Astrocyte of the spinal cord (primary cell): ENCODE measurements around the gene GABRR2.

Source experiments
- DNase-seq: peaks from one replicate; pipeline ENCODE4 v3.0.0; 2011; ENCODE audit warnings: low read depth, low spot score
- H3K4me3 ChIP-seq: 2 replicates; pipeline ENCODE4 v1.5.1; 2011; ENCODE audit warnings: low read depth, mild to moderate bottlenecking, low read length, moderate library complexity
- CTCF ChIP-seq: IDR thresholded peaks from 2 replicates; pipeline ENCODE4 v1.5.1; 2012; ENCODE audit warnings: low read depth, mild to moderate bottlenecking, low read length, inconsistent platforms
- in situ Hi-C: cut with HindIII; loops from 2 replicates; pipeline ENCODE4 v1.10.0; 2017; ENCODE audit warnings: low sequenced_read_pairs

GABRR2 gene

DNA sequence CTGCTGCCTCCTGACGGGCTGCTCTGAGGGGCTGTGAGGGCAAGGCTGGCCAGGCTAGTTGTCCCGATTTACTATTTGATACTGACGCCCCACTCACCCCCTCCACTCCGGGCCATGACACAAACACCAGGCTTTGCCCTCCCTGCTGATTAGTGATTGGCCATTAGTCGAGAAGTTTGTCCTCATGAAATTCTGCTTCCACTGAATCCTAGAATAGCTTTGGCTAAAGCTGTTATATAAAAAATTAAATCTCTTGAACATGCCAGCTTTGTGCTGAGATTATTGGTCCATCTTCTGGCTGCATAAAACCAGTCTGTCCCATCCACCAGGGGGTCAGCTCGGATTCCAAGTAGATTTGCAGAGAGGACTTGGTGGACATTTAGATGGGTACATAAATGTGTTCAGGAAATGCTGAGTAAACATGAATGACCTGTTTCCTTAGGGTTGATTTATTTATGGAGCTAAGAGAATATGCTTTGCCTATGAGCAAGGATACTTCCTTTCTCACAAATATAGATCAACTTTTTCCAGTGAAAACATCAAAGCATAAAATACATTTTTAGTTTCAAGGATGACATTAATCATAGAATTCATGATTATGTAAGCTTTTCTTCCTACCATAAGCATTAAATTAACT, at the start of gene GABRR2:
GABRR2 (minus strand) TSS at position 51 of the 637 bp plus-strand sequence. CDS start 134 bp downstream, outside the sequence.
- H3K4me3 ChIP-seq = no peak within 1 kb of the TSS
- in situ Hi-C loops = no loop called here
- no peak for TF ChIP-seq CTCF
- DNase-seq = no peak

- in situ Hi-C loops = no loop called here
- no peak overlapping the region for H3K4me3 ChIP-seq
- TF ChIP-seq CTCF = no peak
- DNase-seq = no peak
These were observed 49.5 kb upstream of the GABRR2 start for GRCh38 chr6:89364586-89364985.

DNA sequence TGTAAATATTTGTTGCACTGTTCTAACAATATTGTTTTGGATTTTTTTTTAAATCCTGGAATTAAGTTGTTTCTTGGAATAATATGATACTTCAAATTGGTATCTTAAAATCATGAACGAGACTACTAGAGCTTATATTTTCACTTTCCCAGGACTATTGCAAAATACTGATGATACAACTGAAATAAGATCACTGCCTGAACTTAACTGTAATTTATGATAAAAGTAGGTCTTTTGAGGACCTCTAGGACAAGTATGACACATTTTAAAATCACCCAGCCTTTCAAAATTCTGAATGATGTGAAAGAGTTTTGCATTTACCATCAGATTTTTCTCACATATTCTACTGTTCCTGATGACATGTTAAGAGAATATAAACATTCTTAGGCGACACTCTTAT, 46.1 kb upstream of the GABRR2 start:
- no peak for TF ChIP-seq CTCF
- no peak overlapping the region for H3K4me3 ChIP-seq
- in situ Hi-C loops = no loop called here
- DNase-seq = no peak

DNA sequence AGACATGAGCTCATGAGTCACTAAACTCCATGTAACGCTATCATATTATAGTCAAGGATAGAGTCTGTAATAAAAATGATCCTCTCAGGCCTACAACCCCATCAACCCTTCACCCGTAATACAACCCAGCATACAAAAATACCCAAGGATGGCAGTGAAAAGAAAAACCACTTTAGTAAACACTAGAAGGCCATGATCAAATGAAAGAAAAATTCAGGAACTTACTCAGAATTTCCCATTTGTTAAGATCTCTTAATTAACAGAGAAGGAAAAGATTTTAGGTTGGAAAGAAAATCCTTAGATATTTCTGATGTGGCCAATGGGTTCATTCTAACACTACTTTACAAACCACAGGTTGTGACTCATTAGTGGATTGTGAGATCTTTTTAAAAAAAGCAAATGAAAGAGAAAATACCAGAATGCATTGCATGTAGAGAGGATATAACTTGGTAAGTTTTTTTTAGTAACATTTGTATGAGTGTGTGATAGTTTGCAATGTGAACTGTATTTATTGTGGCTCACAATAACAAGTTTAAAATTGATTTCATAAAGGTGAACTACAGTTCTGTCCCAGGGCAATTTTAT, 45.4 kb upstream of the GABRR2 start:
- no peak for TF ChIP-seq CTCF
- in situ Hi-C loops = no loop called here
- DNase-seq = peak; percentile 75
- no peak overlapping the region for H3K4me3 ChIP-seq

GRCh38 chr6:89359561-89359960, 44.5 kb upstream of the GABRR2 start:
- no peak for TF ChIP-seq CTCF
- no peak for DNase-seq
- in situ Hi-C loops = no loop called here
- H3K4me3 ChIP-seq = no peak overlapping the region

DNA sequence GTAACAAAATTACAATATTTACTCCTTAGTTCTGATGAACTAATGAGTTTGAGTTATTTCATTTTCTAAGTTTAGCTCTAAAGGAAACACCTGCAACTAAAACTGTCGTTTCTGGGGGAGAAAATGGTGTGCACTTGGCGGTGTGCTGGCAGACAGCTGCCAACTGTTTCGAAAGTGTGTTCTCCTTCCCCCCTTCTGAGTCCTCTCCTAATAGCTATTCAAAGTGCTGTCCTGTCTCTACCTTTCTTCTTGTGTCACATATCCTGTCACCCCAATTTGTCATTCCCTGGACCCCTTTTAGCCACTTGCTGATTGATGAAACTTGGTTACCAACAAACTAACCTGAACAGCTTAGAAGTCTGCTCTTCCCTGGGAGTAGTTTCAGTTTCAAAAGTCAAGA, 42.3 kb upstream of the GABRR2 start:
- no peak for DNase-seq
- TF ChIP-seq CTCF = no peak
- H3K4me3 ChIP-seq = no peak overlapping the region
- in situ Hi-C loops = no loop called here
